HG02852 (cell line): ENCODE data around the gene MYOM1.

Source experiments
- ATAC-seq: cut with Tn5 transposase; IDR thresholded peaks from one replicate; pipeline ENCODE4 v1.9.1; 2021; ENCODE audit warnings: mild to moderate bottlenecking, moderate library complexity; ENCODE audit not compliant: unreplicated experiment

Gene MYOM1

DNA sequence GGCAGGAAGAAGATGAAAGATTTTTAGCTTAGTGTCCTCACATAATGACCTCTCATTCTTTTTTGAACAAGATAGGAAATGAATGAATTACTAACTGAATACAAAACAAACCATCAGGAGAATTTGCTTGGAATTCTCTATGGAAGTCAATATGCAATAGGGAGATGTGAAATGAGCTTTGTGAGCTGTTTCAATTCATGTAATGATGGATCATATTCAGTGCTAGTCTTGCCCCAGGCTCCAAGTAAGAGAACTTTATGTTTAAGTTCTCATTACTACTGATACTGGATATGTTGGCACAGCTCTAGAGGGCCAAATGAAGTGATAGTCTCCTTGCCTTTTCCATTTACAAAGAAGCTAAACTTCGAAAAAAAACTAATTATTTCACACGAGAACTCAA lies 29.2 kb downstream of the MYOM1 start:
- no peak for ATAC-seq

DNA sequence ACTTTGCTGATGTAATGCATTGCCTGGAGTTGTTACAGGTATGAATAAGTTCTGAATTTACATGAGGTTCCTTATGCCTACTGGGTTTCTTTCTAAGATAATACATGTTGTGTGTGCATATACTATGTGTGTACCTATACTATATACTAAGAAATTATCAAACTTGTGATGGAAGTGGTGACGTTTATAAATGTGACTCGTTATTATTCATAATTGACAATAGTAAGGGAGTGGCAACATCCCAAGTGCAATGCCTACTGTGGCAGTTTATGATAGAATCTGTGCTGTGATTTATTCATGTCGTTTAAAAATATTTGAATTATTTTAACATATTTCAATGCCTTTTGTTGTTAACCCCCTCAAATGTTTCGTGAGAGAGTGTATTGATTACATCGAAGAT lies 29.9 kb downstream of the MYOM1 start:
- ATAC-seq = no peak

DNA sequence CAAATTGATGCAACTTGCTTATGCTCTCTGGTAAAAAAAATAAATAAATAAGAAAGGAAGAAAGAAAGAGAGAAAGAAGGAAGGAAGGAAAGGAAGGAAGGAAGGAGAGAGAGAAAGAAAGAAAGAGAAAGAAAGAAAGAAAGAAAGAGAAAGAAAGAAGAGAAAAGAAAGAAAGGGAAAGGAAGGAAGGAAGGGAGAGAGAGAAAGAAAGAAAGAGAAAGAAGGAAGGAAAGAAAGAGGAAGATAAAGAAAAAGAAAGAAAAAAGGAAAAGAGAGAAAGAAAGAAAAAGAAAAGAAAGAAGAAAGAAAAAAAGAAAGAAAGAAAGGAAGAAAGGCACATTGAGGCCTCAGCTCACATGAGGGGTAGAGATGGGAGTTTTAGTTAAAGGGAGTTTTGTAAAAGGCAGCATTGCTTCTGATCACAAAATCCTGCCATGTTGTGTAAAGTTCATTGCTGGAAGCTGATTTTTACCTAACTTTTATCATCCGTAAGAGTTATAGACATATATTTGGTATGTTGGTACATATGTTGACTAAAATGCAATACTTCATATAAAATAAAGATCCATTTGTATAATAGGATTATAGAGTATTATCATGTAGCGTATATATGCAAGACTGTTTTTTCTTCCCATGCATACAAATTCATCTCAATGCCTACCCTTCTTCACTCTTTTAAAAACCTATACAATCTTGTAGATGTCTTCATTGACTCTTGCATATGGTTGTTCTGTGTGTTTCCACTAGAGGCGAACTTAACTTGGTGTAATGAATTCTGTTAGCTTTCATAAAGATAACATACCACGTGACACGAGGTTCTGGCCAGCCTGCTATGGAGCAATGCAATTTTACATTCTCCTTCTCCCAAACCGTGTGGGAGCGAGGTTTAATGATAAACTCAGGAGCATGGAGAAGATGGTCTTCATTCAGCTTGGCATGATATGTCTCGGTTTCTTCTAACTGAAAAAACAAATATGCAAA lies 32.8 kb downstream of the MYOM1 start:
- ATAC-seq = no peak

DNA sequence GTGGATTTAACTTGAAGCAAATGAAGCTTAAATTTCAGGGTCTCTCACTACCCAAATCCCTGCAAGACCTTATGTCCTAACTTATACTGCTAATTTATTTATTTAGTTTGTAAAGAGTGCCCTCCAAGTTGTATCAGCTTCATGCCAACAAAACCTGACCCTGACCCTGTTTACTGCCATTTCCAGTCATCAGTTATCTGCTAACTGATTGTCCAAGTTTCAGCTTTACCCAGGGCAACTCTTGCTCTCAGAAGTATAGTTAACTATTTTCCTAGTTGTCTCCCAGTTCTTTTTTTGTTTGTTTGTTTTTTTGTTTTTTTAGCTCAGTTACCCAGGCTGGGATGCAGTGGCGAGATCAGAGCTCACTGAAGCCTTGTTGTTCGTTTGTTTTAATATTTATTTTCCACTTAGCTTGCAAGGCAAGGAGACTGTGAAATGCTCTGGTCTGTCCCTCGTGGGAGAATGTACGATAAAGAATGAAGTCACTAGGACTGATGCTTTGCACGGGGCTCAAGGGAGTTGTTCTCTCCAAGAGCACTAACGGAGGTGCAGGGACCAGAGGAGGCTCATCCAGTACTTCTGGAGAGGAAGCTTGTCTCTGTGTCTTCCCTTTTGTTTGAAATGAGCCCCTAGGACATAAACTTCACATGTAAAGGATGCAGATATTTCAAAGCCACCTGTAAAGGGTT lies 35.3 kb downstream of the MYOM1 start:
- no peak for ATAC-seq

DNA sequence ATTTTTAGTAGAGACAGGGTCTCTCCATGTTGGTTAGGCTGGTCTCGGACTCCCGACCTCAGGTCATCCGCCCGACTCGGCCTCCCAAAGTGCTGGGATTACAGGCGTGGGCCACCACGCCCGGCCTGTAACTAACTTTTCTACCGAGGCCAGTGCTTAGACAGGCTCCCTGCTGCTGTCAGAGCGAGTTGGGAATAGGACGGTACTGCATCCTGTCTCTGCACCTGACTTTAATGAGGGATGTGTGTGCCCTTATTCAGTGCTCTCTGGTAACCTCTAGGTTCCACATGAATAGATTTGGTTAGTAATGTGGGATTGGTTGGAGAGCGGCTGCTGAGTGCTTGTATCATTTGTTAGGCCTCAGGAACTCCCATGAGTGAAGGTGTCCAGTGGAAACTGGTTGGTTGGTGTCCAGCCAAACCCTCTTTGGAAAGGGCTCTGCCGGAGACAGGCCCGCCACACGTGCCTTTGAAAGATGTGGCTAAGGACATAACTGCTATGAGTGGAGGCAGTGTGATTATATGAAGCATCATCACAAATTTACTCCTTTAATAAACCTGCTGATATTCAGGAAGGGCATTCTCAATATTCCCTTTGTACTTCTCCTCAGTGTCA lies 36.6 kb downstream of the MYOM1 start:
- ATAC-seq = no peak

DNA sequence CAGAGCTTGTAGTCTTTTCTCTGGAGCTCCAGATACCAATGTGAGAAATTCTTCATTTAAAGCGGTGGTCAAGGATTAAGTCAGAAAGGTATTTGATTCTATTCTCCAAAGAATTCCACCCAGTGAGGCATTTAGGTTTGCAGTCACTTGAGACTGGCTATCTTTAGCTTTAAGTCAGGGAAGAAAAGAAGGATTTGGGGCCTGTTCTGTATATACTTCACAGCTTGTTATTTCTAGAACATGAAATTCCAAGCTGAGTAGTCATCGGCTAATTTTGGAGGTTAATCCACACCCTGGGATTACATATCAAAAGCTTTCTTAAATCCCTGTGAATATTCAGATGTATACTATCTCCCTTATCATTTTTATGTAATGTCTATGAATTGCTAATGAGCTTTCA lies 39.4 kb downstream of the MYOM1 start:
- ATAC-seq = no peak

DNA sequence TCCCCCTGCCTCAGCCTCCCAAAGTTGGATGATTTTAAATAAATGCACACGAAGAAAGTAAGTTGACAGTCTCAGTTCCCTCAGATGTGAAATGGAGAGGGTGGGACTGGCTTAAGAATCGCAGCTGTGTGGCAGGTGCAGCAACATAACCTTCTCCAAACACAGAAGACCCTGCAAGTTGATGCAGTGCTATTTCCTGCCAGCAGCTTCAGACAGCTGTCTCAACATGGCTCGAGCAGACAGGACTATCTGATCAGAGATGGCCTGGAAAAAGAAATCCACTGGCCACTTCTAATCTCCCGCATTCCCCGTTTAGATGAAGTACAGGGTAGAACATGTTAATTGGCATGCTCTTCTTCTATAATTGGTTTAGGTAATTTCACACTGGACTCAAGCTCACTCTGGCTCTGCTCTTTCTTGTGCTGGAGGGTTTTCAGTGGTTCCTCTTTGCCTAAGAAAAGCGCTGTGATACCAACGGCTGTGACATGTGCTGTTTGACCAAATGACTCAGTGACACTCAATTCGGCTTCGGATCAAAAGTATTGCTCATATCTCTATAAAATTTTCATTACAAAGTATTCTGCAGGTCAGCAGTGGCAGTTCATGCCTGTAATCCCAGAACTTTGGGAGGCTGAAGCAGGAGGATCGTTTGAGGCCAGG lies 40.2 kb downstream of the MYOM1 start:
- ATAC-seq = peak; percentile 53

DNA sequence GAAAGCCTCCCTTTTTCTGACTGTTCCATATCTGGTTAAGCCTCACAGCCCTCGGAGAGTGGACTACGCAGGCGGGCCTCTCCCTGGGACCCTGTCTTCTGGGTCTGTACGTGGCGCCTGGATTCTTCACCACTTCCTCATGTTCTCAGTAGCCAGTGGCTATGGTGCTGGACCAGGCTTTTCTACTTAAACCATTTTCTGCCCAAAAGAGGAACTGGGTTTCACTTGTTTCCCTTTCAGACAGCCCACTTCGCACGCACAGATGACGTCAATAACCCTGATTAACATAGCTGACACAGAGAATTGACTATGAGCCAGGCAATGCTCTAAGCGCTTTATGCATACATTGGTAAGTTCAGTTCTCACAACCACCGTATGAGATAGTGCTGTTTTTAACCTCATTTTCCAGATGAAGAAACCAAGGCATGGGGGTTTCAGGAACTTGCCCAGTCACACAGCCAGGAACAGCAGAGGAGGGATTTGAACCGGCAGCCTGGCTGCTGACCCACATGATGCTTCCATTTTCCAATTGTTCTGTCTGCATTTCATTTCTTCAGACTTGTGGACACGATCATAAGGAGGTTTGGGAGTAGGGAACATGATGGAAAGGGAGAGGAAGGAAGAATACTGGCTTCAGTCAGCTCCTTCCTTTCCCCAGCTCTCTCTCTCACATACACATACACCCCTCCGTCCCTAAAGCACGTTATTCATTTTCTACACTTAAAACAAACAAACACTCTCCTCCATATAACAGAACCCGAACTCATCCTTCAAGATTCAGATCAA lies 41.7 kb downstream of the MYOM1 start:
- ATAC-seq = peak; percentile 88

DNA sequence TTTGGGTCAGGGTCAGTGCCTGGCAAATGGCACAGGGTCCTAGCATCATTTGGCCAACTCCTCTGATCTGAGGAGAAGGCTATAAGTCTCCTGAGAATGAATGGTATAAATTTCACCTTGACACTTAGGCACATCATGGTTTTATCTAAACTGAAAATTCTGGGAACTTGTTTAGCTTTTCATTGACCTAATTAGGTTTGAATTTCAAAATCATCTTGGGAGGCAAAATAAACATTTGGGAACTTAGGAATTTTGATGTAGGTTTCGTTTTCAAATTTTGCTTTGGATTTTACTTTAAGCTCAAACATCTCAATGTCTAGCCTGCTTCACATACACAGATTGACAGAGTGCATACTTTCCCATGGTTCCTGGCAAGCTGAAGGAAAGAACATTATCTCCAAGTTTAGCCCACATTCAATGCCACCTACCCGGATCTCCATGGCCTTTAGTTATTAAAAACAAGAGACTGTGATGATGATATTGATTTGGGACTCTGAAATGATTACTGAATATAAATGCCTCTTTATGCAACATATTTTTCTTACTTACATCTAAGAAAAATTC lies 44.5 kb downstream of the MYOM1 start:
- ATAC-seq = no peak

DNA sequence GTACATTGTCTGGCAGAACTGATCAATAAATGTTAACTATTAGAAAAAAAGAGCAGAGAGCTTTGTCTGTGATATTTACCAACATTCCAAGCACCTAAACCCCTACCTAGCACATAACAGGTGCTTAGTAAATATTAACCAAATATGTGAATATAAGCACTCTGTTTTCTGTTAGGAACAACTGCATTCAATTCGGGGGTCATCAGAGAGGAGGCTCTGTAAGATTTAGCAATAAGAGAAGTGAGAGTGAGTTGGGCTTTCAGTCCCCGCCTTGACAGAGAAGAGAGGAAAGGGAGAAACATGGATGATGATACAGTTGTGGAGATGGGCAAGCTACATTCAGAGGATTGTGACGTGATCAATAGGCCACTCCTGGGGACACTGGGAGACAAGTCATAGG lies 47.7 kb downstream of the MYOM1 start:
- ATAC-seq = peak; percentile 47

DNA sequence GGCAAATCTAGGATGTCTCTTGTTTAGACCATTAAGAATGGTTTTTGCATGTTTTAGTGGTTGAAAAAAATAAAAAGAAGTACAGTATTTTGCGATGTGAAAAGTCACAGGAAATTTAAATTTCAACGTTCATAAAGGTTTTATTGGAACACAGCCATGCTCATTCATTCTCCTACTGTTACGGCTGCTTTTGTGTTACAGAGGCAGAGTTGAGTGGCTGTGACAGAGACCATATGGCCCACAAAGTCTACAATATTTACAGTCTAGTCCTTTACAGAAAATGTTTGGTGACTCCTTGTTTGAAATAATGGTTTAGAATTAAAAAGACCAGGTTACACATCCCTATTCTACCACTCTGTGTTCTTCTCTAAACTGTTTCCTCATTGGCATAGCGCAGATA lies 48.1 kb downstream of the MYOM1 start:
- no peak for ATAC-seq

DNA sequence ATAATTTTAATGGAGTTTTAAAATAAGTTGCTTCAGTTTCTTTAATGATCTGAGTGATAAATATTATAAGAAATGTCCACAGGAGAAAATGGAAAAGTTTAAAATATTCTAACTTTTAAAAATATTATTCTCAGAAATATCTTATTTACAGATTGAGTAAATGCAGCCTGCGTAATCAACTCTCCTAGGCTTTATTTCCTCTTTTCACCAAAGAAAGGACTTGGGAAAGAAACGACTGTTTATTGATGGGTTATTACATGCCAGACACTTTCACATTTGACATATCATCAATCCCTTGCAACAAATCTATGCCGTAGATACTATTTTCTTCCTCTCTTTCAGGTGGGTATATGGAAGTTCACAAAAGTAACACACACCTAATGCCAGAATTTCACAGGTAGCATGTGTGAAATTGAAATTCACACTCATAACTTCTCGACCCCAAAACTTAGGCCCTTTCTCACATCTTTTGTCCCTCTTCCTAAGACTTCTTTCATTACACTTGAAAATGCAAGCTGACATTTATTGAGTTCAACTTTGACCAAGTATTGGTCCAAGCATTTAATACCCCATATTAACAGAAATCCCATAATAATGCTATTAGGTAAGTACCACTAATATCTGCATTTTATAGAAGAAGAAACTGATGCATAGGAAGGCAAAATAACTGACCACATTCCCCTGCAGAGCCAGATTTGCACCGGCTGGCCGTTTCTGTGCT lies 49.2 kb downstream of the MYOM1 start:
- no peak for ATAC-seq

DNA sequence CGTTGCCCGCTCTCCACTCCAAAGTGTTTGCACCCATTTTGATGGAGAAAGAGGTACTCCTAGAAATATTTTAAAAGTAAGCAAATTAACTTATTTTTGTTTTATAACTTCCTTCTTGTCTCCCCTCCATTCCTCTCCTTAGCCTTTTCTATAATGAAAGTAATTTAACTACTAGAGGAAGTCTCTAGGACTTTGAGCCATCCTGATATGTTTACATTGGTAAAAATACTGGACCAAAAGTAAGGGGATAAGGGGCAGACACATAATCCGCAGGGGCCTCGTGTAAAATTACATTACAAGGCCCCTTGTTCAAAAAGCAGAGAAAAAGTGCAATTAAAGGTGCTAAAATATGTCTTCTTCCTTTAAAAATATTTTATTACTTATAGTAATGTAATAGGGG lies 55.4 kb downstream of the MYOM1 start:
- ATAC-seq = no peak

DNA sequence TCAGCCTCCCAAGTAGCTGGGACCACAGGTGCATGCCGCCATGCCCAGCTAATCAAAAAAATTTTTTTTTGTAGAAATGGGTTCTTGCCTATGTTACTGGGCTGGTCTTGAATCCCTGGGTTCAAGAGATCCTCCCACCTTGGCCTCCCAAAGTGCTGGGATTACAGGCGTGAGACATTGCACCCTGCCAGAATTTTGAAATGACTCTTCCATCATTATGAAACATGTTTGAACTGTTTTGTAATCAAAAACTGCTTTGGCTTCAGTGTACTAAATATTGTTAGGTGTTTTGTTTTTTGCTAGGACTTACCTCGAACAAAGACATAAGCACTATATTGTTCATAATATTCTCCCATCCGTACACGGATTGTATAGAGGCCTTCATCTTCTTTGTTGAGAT lies 55.8 kb downstream of the MYOM1 start:
- no peak for ATAC-seq

DNA sequence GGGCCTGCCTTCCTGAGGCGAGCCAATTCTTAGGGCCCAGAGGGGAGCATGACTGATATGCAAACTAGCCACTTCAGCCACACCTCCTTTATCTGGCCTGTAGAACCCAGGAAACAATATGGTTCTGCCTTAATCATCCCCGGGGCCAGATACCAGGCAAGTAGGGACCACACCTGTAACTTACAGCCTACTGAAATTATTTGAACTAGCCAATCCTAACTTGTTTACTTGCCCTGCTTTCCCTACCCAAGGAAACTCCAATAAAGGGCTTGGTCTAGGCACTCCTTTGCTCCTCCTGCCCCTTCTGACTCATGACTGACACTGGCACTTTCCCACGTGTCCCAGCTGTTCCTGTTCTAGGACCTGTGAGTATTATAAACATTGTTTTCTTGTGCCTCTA lies 57.6 kb downstream of the MYOM1 start:
- ATAC-seq = no peak

DNA sequence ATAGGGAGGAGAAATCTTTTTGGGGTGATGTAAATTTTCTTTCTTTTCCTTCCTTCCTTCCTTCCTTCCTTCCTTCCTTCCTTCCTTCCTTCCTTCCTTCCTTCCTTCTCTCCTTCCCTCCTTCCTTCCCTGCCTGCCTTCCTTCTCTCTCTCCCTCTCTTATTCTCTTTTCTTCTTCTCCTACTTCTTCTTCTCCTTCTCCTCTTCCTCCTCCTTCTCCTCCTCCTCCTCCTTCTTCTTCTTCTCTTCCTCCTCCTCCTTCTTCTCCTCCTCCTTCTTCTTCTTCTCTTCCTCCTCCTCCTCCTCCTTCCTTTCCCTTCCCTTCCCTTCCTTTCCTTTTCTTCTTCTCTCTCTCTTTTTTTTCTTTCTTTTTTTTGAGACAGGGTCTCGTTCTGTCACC lies 59.9 kb downstream of the MYOM1 start:
- ATAC-seq = no peak

DNA sequence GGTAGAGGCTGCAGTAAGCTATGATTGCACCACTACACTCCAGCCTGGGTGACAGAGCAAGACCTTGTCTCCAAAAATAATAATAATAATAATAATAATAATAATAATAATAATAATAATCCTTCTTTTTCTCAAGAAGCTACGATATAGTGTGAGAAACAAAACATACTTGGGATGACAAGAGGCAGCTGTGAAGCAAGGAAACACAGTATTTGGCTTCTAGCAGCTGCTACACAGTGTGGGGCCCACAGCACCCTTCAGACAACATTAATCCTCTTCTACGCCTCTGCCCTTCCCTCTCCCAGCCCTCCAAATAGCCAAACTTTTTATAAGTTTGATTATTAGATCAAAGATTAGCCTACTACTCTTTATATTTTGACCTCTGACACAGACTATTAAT lies 62.2 kb downstream of the MYOM1 start:
- no peak for ATAC-seq

DNA sequence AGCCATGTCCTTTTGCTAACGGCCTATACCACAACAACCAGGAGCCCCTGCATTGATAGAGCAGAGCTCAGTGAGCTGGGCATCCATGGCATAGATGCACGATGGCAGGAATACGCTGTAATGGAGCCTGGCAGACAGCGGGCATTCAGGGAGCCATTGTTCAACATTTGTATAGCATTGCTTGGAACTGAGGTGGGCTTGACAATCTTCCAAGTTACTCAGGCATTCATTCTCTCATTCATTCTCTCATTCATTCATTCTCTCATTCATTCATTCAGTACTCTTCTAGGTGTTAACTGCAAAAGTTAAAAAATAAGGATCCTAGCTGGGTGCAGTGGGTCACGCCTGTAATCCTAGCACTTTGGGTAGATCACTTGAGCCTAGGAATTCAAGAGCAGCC lies 62.7 kb downstream of the MYOM1 start:
- no peak for ATAC-seq

DNA sequence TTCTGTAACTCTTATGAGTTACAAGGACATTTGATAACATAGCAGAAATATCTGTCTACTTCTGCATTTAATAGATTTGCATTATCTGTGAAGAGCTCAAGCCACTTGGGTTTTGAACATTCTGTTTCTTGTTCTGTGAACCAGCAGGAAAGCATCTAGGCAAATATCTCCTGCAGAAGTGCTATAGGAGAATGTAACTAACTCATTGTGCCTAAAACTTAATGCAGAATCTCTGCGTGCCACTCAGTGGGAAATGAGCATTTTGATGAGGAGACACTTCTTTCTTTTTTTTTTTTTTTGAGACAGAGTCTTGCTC lies 63.5 kb downstream of the MYOM1 start:
- ATAC-seq = no peak

DNA sequence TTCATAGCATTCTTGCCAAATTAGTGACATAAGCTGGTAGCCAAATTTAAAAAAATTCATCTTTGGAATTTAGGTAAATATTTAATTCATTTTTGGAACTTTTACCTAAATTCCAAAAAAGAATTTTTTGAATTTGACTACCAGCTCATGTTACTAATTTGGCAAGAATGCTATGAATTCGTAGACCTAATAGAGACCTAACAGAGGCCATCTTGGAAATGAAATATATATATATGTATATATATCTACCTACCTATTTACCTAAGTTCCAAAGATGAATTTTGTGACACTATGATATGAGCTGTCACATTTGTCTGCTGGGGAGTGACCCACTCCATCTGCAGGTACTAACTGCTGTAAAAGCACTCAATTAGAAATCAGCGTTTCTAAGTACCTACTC lies 65.6 kb downstream of the MYOM1 start:
- ATAC-seq = no peak
